ENCODE measurements around the gene BOLA3. TPM values are rescaled to one million over a fixed set of nuclear protein-coding genes. Genes with fewer than 3 reads are reported as not detected.

BOLA3 gene
- total RNA-seq, 1 donor from 2014 or later, result 35.6 TPM

GRCh38 chr2:74095632-74096031 is 52.1 kb downstream of the BOLA3 start:
- H3K27me3 Mint-ChIP-seq, result no peaks in the 10 kb centered on the region
- no peaks in the 10 kb centered on the region for H3K9me3 Mint-ChIP-seq
- no peak overlapping the region for H3K4me3 Mint-ChIP-seq
- TF ChIP-seq CTCF (conservative IDR thresholded peaks at IDR 0.05), result no peak
- H3K36me3 Mint-ChIP-seq, result peaks cover 16% of the 10 kb centered on the region
- DNase-seq (ENCODE audit: extremely low spot score, unreplicated experiment), result no peak
- H3K27ac Mint-ChIP-seq, result peak overlapping the region; percentile 66
- peaks cover 6% of the 10 kb centered on the region for H3K4me1 Mint-ChIP-seq (ENCODE audit: unreplicated experiment)

GRCh38 chr2:74094291-74094690 is 53.4 kb downstream of the BOLA3 start:
- Mint-ChIP-seq H3K27me3 (no peaks in the 10 kb centered on the region), H3K4me1 (ENCODE audit: unreplicated experiment) (peaks cover 6% of the 10 kb centered on the region), H3K27ac (peak overlapping the region; percentile 66), H3K9me3 (no peaks in the 10 kb centered on the region), H3K4me3 (no peak overlapping the region), H3K36me3 (peaks cover 17% of the 10 kb centered on the region)
- peak; percentile 50 for DNase-seq (ENCODE audit: extremely low spot score, unreplicated experiment)
- TF ChIP-seq CTCF (conservative IDR thresholded peaks at IDR 0.05), result no peak

GRCh38 chr2:74093840-74094239 is 53.9 kb downstream of the BOLA3 start:
- Mint-ChIP-seq H3K27ac (peak overlapping the region; percentile 66), H3K4me3 (no peak overlapping the region), H3K27me3 (no peaks in the 10 kb centered on the region), H3K36me3 (peaks cover 21% of the 10 kb centered on the region), H3K9me3 (no peaks in the 10 kb centered on the region), H3K4me1 (ENCODE audit: unreplicated experiment) (peaks cover 6% of the 10 kb centered on the region)
- DNase-seq (ENCODE audit: extremely low spot score, unreplicated experiment), result no peak
- TF ChIP-seq CTCF (conservative IDR thresholded peaks at IDR 0.05), result no peak

- H3K4me3 Mint-ChIP-seq, result no peak overlapping the region
- H3K36me3 Mint-ChIP-seq, result peaks cover 21% of the 10 kb centered on the region
- TF ChIP-seq CTCF (conservative IDR thresholded peaks at IDR 0.05), result no peak
Observed at GRCh38 chr2:74093426-74093825, 54.3 kb downstream of the BOLA3 start.

GRCh38 chr2:74092275-74092674 is 55.4 kb downstream of the BOLA3 start:
- no peaks in the 10 kb centered on the region for H3K9me3 Mint-ChIP-seq
- peak; percentile 47 for DNase-seq (ENCODE audit: extremely low spot score, unreplicated experiment)

More at GRCh38 chr2:74093426-74093825, 54.3 kb downstream of the BOLA3 start:
- no peak overlapping the region for H3K27ac Mint-ChIP-seq
- peaks cover 6% of the 10 kb centered on the region for H3K4me1 Mint-ChIP-seq (ENCODE audit: unreplicated experiment)
- DNase-seq (ENCODE audit: extremely low spot score, unreplicated experiment), result peak; percentile 66
- H3K27me3 Mint-ChIP-seq, result no peaks in the 10 kb centered on the region
- no peaks in the 10 kb centered on the region for H3K9me3 Mint-ChIP-seq

More at GRCh38 chr2:74092275-74092674, 55.4 kb downstream of the BOLA3 start:
- no peak for TF ChIP-seq CTCF (conservative IDR thresholded peaks at IDR 0.05)
- H3K4me1 Mint-ChIP-seq (ENCODE audit: unreplicated experiment), result peaks cover 6% of the 10 kb centered on the region
- H3K27ac Mint-ChIP-seq, result peak overlapping the region; percentile 85
- no peak overlapping the region for H3K4me3 Mint-ChIP-seq
- H3K27me3 Mint-ChIP-seq, result no peaks in the 10 kb centered on the region
- peaks cover 21% of the 10 kb centered on the region for H3K36me3 Mint-ChIP-seq

Data from type B pancreatic cell (in vitro differentiated cells).